Measurements from ENCODE around the gene MR1.

The MR1 gene

GRCh38 chr1:181064702-181065101 is 30.9 kb downstream of the MR1 start:
- no peak for DNase-seq

GRCh38 chr1:181073638-181074037 is 39.9 kb downstream of the MR1 start:
- no peak for DNase-seq

GRCh38 chr1:181075766-181076350 is 42.1 kb downstream of the MR1 start:
- no peak for DNase-seq

GRCh38 chr1:181076852-181077251 is 43.1 kb downstream of the MR1 start:
- DNase-seq: no peak

GRCh38 chr1:181077576-181078242 is 43.9 kb downstream of the MR1 start:
- DNase-seq: no peak

- DNase-seq: no peak
Observed at GRCh38 chr1:181079382-181079781, 45.6 kb downstream of the MR1 start.

- DNase-seq: no peak
Observed at GRCh38 chr1:181079920-181080319, 46.1 kb downstream of the MR1 start.

- no peak for DNase-seq
Observed at GRCh38 chr1:181080556-181080955, 46.8 kb downstream of the MR1 start.

- no peak for DNase-seq
Observed at GRCh38 chr1:181081395-181081794, 47.6 kb downstream of the MR1 start.

- peak; percentile 79 for DNase-seq
Observed at GRCh38 chr1:181083842-181084605, 50.2 kb downstream of the MR1 start.

GRCh38 chr1:181084606-181084969 is 50.8 kb downstream of the MR1 start:
- no peak for DNase-seq

- no peak for DNase-seq
Observed at GRCh38 chr1:181086091-181086490, 52.3 kb downstream of the MR1 start.

GRCh38 chr1:181086926-181087325 is 53.1 kb downstream of the MR1 start:
- DNase-seq: no peak

- no peak for DNase-seq
Observed at GRCh38 chr1:181087400-181087901, 53.7 kb downstream of the MR1 start.

- DNase-seq: peak; percentile 98
Observed at GRCh38 chr1:181088079-181089016, 54.6 kb downstream of the MR1 start, which contains the start of gene IER5. Gene IER5, plus strand, starts transcription at chr1:181088700. Its CDS starts 203 bp downstream, at chr1:181088903.

- DNase-seq: peak; percentile 44
Observed at GRCh38 chr1:181089017-181089675, 55.4 kb downstream of the MR1 start.

GRCh38 chr1:181089676-181090544 is 56.1 kb downstream of the MR1 start:
- DNase-seq: peak; percentile 94

- peak; percentile 74 for DNase-seq
Observed at GRCh38 chr1:181090641-181091126, 56.9 kb downstream of the MR1 start.

- DNase-seq: peak; percentile 31
Observed at GRCh38 chr1:181091309-181092040, 57.7 kb downstream of the MR1 start.

GRCh38 chr1:181092056-181092455 is 58.3 kb downstream of the MR1 start:
- no peak for DNase-seq
